Measurements from ENCODE around the gene EHBP1L1. TPM values are rescaled to one million over a fixed set of nuclear protein-coding genes. Genes with fewer than 3 reads are reported as not detected.

Gene EHBP1L1
- total and polyA plus RNA-seq, 2 of the 13 experiments (the other 11 are each of a cell fraction or from before 2014, with no cell fraction given): 8.3 to 10.6 TPM

- TF ChIP-seq FUBP1 (CRISPR knock-in tag; IDR thresholded peaks at IDR 0.05; ENCODE audit: borderline replicate concordance) (no peak), TAF1 (CRISPR knock-in tag; IDR thresholded peaks at IDR 0.05) (peak; percentile 58), FIP1L1 (IDR thresholded peaks at IDR 0.05; ENCODE audit: borderline replicate concordance, insufficient read depth, low read depth, low read length) (no peak), ZNF710 (CRISPR knock-in tag; IDR thresholded peaks at IDR 0.05; ENCODE audit: borderline replicate concordance) (no peak), RAD21 (CRISPR knock-in tag; IDR thresholded peaks at IDR 0.05) (no peak; the same call in 1 of the 2 replicates), HOXD1 (CRISPR knock-in tag; IDR thresholded peaks at IDR 0.05) (no peak), ZNF510 (CRISPR knock-in tag; IDR thresholded peaks at IDR 0.05; ENCODE audit: low read depth) (no peak), CERS6 (CRISPR knock-in tag; IDR thresholded peaks at IDR 0.05) (no peak), FOXK1 (CRISPR knock-in tag; IDR thresholded peaks at IDR 0.05; ENCODE audit: borderline replicate concordance, low read depth) (no peak; the same call in 1 of the 2 replicates), ZBTB33 (CRISPR knock-in tag; IDR thresholded peaks at IDR 0.05) (no peak; the same call in 1 of the 2 replicates), ZNF512 (CRISPR knock-in tag; IDR thresholded peaks at IDR 0.05) (no peak), ZNF646 (CRISPR knock-in tag; IDR thresholded peaks at IDR 0.05) (no peak)
Observed at GRCh38 chr11:65546217-65546958, 29.5 kb upstream of the EHBP1L1 start (continued).

Measured in HepG2 (cell line).